Cardiac muscle cell (in vitro differentiated cells and primary cell): ENCODE measurements around the gene WDFY4. TPM values are rescaled to one million over a fixed set of nuclear protein-coding genes. Genes with fewer than 3 reads are reported as not detected.

Experiments
- DNase-seq, 2 donors: peaks; one replicate each; pipeline versions ENCODE4 v3.0.0 to v3.0.0-alpha.2; 2010 to 2017; ENCODE audit warnings: low read depth in 1 of 2, low spot score in 1 of 2
- H3K27ac ChIP-seq: fragments of 200-600 bp; sonication (generic); 2 replicates; pipeline ENCODE4 v1.5.1; 2016
- H3K27me3 ChIP-seq: fragments of 200-600 bp; sonication (generic); 2 replicates; pipeline ENCODE4 v1.6.0; 2016; ENCODE audit warnings: control low read depth
- H3K36me3 ChIP-seq: fragments of 200-600 bp; sonication (generic); 2 replicates; pipeline ENCODE4 v1.5.1; 2016; ENCODE audit warnings: control low read depth
- H3K4me1 ChIP-seq: fragments of 200-600 bp; sonication (generic); 2 replicates; pipeline ENCODE4 v1.8.1; 2017; ENCODE audit warnings: low read depth, mild to moderate bottlenecking, mixed run types
- H3K4me3 ChIP-seq: fragments of 200-600 bp; sonication (generic); 2 replicates; pipeline ENCODE4 v1.5.1; 2016; ENCODE audit warnings: mild to moderate bottlenecking
- H3K9me3 ChIP-seq: fragments of 200-600 bp; sonication (generic); 2 replicates; pipeline ENCODE4 v1.5.1; 2017; ENCODE audit warnings: low read depth, mild to moderate bottlenecking, control low read depth
- polyA plus RNA-seq: library from polyadenylated mRNA; unstranded; fragments of >200 nt; fragmentation: Nextera tagmentation; extraction: Ambion mirVana; gene quantifications from 2 replicates; pipeline ENCODE4 v1.2.1, GENCODE V29; 2016
- total RNA-seq: library from RNA; depleted of rRNA; stranded (reverse); fragments of >200 nt; gene quantifications from 2 replicates; pipeline ENCODE4 v1.2.3, GENCODE V29; 2016
- TF ChIP-seq, protein P1 (sequence below): IDR thresholded peaks from 2 replicates; pipeline ENCODE4 v1.5.1; 2012; ENCODE audit warnings: low read depth, mild to moderate bottlenecking, low read length

Gene WDFY4
- total and polyA plus RNA-seq, 2 experiments from 2014 or later: not detected

DNA sequence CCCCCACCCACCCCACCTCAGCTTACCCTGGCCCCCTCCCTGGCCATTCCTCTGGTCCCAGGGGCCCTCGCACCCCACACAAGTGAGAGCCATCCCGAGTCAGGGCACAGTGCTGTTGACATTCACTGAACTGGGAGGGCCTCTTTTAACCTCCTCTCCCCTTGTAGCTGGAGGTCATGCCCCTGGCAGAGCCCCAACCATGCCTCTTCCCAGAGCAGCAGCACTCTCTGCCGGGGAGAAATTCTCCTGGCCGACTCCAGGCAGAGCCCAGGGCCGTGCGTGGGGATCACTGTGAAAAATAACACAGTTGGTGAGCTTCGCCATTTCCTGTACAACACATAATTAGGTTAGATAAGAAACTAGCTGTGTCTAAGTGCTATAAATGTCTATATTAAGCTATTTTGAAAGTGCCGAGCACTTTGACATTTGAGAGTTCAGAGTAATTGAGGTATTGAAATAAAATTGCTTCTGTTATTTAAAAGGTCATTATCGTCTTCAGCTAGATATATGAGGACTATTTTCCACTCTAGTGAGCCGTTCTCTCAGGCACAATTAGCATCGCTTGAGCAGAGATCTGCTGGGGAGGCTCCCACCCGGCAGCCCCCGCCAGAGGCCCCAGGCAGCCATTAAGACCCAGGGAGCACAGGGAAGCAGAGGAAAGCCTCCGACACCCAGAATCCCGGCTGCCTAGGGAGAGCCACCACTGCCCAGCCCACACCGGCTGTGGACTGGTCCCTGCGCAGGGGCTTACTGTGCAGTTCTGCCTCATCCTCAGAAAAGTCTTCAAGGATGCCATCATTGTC is 317.4 kb downstream of the WDFY4 start:
- no peak overlapping the region for H3K4me3 ChIP-seq
- H3K4me1 ChIP-seq: peaks cover 10% of the 10 kb centered on the region
- TF ChIP-seq, protein P1, sequence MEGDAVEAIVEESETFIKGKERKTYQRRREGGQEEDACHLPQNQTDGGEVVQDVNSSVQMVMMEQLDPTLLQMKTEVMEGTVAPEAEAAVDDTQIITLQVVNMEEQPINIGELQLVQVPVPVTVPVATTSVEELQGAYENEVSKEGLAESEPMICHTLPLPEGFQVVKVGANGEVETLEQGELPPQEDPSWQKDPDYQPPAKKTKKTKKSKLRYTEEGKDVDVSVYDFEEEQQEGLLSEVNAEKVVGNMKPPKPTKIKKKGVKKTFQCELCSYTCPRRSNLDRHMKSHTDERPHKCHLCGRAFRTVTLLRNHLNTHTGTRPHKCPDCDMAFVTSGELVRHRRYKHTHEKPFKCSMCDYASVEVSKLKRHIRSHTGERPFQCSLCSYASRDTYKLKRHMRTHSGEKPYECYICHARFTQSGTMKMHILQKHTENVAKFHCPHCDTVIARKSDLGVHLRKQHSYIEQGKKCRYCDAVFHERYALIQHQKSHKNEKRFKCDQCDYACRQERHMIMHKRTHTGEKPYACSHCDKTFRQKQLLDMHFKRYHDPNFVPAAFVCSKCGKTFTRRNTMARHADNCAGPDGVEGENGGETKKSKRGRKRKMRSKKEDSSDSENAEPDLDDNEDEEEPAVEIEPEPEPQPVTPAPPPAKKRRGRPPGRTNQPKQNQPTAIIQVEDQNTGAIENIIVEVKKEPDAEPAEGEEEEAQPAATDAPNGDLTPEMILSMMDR: no peak
- peak in 1 of 2 donors; percentile 4 for DNase-seq
- no peaks in the 10 kb centered on the region for H3K9me3 ChIP-seq
- H3K27me3 ChIP-seq: no peaks in the 10 kb centered on the region
- H3K27ac ChIP-seq: peak overlapping the region; percentile 31
- no peaks in the 10 kb centered on the region for H3K36me3 ChIP-seq

DNA sequence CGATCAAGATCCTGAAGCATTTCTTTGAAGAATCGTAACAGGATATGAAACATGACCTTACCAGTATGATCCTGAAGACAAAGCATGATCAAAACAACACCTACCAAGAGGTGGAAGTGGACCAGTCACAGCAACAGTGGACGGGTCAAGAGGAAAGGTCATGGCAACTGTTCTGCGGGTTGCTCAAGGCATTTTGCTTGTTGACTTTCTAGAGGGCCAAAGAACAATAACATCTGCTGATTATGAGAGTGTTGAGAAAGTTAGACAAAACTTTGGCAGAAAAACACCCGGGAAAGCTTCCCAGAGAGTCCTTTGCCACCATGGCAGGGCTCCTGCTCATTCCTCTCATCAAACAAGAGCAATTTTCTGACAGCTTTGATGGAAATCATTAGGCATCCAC is 320.6 kb downstream of the WDFY4 start:
- DNase-seq: no peak
- Histone ChIP-seq H3K27me3 (no peaks in the 10 kb centered on the region), H3K4me1 (peaks cover 21% of the 10 kb centered on the region), H3K4me3 (no peak overlapping the region), H3K9me3 (no peaks in the 10 kb centered on the region), H3K27ac (no peak overlapping the region), H3K36me3 (no peaks in the 10 kb centered on the region)
- TF ChIP-seq, protein P1: no peak

DNA sequence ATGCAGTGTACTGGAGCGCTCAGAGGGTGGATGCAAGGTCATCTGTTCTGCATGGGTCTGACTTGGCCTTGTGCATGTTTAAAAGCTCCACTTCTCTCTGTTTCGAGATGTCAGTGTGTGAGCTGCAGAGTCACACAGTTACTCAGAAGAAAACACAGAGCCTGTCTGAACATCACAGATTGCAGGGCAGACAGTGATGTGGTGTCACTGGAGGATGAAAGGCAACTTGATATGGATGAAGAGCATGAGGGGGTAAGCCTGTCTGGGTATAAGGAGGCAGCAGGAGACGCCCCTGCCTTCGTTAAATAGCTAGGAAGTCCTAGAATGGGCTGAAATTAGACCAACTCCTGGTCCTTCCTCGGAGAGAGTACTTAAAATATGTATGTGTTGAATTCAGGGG is 322.5 kb downstream of the WDFY4 start:
- H3K27ac ChIP-seq: peak overlapping the region; percentile 39
- no peak for DNase-seq
- no peaks in the 10 kb centered on the region for H3K9me3 ChIP-seq
- no peaks in the 10 kb centered on the region for H3K36me3 ChIP-seq
- TF ChIP-seq, protein P1: no peak
- H3K4me1 ChIP-seq: peaks cover 14% of the 10 kb centered on the region
- no peak overlapping the region for H3K4me3 ChIP-seq
- no peaks in the 10 kb centered on the region for H3K27me3 ChIP-seq

DNA sequence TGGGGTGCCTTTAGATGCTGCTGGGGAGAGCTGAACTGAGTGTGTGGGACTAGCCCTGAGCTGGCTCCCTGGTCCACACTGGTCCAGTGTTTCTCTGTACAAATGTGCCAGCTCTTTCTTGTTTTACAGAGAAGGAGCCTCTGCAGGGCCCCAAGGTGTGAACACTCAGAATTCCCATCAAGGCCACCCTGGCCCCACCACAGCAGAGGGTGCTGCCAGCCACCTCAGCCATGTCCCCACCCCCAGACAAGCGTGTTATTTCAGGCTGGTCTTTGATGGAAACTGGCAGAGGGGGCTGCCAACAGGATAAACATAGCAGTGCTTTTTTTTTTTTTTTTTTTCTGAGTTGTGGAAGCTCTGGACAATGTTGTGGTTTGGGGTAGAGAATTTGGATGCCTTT is 323.4 kb downstream of the WDFY4 start:
- Histone ChIP-seq H3K27me3 (no peaks in the 10 kb centered on the region), H3K36me3 (no peaks in the 10 kb centered on the region), H3K4me1 (peaks cover 11% of the 10 kb centered on the region), H3K9me3 (no peaks in the 10 kb centered on the region), H3K4me3 (no peak overlapping the region), H3K27ac (no peak overlapping the region)
- DNase-seq: no peak
- TF ChIP-seq, protein P1: no peak

DNA sequence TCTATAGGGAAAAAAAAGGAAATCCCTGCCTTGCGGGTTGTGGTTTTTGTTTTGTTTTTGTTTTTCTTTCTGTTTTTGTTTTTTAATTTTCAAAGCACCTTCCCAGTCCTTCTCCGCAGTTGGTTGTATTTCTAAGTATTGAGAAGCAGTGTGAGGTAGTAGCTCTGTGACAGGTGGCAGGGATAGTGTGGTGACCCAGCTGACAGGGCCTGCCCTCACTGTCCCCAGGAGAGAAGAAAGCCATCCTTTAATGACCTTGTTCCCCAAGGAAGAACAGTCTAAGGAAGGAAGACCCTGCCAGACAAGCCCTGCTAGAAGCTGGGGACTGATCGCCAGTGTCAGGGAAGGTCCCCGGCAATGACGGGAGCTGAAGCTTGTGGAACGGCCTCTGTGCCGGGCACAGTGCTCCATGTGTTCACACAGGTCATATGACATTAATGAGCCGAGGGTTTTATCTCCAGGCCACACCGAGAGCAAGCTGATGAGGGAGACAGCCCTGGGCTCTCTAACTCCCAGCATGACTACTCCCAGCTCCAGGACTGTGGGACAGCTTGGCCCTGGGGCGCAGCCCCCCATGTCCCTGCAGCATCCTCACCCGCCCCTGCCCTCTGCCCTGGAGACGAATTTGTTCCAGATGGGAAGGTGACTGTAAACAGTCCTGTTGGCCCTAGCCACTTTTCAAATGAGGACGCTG is 324.0 kb downstream of the WDFY4 start:
- Histone ChIP-seq H3K36me3 (no peaks in the 10 kb centered on the region), H3K4me3 (no peak overlapping the region), H3K4me1 (peaks cover 11% of the 10 kb centered on the region), H3K9me3 (no peaks in the 10 kb centered on the region), H3K27ac (no peak overlapping the region), H3K27me3 (no peaks in the 10 kb centered on the region)
- TF ChIP-seq, protein P1: no peak
- no peak for DNase-seq
